HG02642 (cell line): ENCODE data around the gene XKR8.
A peak's percentile ranks its signal among the peaks of the same experiment; 100 is the strongest.

Source experiments
- ATAC-seq: cut with Tn5 transposase; IDR thresholded peaks from one replicate; pipeline ENCODE4 v1.9.1; 2021; ENCODE audit warnings: mild to moderate bottlenecking; ENCODE audit not compliant: unreplicated experiment, poor library complexity

Gene XKR8, protein sequence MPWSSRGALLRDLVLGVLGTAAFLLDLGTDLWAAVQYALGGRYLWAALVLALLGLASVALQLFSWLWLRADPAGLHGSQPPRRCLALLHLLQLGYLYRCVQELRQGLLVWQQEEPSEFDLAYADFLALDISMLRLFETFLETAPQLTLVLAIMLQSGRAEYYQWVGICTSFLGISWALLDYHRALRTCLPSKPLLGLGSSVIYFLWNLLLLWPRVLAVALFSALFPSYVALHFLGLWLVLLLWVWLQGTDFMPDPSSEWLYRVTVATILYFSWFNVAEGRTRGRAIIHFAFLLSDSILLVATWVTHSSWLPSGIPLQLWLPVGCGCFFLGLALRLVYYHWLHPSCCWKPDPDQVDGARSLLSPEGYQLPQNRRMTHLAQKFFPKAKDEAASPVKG

GRCh38 chr1:27959792-27960603 is at the start of gene XKR8:
TSS of gene XKR8 (plus strand) at chr1:27959973. CDS start at chr1:27960070, 97 bp downstream.
- ATAC-seq, result peak; percentile 89

- no peak for ATAC-seq
These were observed 47.3 kb upstream of the XKR8 start for GRCh38 chr1:27912429-27912828.

GRCh38 chr1:27915082-27915575 is 44.6 kb upstream of the XKR8 start:
- ATAC-seq, result no peak

- no peak for ATAC-seq
These were observed 37.5 kb upstream of the XKR8 start for GRCh38 chr1:27922272-27922671.

DNA sequence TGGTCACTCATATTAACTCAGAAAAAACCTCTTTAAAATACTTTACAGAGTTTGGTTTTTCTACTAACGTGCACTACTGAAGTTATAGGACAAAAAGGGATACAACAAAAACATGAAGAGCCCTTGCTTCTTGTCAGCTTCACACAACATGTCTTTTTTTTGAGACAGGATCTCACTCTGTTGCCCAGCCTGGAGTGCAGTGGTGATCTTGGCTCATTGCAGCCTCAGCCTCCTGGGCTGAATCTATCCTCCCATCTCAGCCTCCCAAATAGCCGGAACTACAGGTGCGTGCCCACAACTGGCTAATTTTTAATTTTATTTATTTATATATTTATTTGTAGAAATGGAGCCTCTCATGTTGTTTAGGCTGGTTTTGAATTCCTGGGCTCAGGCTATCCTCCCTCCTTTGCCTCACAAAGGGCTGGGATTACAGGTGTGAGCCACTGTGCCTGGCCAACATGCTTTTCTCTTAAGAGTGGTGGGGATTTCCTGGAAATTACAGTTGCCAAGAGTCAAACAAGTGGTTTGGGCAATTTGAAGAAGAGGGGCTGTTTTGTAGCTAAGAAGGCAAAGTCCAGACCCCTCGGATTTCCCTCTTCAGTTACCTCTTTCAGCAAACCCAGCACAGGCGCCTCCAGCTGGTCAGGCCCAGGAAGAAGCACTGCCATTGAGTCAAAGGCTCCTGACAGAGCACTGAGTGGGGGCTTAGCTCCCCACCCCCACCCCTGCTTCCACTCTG is 31.4 kb upstream of the XKR8 start:
- ATAC-seq, result no peak

DNA sequence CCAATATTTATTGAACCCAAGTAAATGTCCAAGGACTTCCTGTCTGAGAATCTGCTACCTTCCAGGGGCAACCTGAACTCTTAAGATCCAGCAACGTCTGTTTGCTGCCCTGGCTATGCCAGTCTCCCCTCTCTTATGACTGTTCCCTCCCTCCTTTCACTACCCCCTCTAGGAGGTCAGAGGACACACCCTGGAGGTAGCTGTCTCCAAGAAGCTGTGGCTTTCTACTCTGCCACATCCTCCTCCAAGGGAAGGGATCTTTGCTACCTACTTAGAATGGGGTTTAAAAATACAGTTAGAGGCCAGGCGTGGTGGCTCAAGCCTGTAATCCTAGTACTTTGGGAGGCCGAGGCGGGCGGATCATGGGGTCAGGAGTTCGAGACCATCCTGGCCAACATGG is 28.6 kb upstream of the XKR8 start:
- no peak for ATAC-seq

DNA sequence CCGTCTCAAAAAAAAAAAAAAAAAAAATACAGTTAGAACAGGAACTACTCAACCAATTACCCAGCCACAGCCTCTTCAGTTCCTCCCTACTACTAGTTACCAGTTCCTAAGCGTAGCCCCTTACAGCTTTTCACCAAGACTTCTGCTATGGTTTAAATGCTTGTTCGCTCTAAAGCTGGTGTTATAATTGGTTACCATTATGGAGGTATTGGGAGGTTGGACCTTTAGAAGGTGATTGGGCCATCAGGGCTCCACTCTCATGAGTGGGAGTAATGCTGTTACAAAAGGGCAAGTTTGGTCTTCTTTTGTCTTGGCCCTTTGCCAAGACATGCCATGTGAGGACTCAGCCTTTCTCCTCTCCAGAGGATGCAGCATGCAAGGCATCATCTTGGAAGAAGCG is 28.0 kb upstream of the XKR8 start:
- no peak for ATAC-seq

- ATAC-seq, result no peak
These were observed 24.8 kb upstream of the XKR8 start, which contains the start of gene SMPDL3B for GRCh38 chr1:27934818-27935549. TSS of gene SMPDL3B (plus strand) at chr1:27935000. CDS start at chr1:27935184, 184 bp downstream.

- no peak for ATAC-seq
These were observed 24.1 kb upstream of the XKR8 start for GRCh38 chr1:27935721-27936120.

DNA sequence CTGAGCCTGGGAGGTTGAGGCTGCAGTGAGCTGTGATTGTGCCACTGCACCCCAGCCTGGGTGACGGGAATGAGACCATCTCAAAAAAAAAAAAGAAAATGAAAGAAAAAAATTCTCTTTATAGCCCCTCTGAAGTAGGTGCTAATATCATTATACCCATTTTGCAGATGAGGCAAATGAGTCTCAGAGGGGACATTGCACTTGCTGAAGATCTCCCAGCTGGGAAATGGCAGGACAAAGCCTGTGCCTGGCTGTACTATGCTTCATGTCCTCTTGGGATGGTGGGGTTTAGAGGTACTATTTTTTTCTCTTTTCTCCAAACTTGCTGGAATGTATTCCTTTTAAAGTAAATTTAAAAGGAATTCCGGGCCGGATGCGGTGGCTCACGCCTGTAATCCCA is 23.4 kb upstream of the XKR8 start:
- ATAC-seq, result no peak

- ATAC-seq, result no peak
These were observed 22.3 kb upstream of the XKR8 start for GRCh38 chr1:27937524-27937836.

DNA sequence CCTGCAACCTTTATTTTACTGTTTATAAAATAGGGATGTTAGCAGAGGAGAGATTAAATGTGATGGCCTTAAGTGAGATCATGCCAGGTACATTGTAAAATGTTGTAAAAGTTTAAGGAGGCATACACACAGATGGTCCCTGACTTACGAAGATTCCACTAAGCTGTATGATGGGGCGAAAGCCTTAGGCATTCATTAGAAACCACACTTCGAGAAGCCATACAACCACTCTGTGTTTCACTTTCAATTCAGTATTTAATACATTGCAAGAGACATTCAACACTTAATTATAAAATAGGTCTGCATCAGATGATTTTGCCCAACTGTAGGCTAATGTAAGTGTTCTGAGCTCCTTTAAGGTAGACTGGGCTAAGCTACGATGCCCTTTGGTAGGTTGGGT is 21.3 kb upstream of the XKR8 start:
- ATAC-seq, result no peak

DNA sequence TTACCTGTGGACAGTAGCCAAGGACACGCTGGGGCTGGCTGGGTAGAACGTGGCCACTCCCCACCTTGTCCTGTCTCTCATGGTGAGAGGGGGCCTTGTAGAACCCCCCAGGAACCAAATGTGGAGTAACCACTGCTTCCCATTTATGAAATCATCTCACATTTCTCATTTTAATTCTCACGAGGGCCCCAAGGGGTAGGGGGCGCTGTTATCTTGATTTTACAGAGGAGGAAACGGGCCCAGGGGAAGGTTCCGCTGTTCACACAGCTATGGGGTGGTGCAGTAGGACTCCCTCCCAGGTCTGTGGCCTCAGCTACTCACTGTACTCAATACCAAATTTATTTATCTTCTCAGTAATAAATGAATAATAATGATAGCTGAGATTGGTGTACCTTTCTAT is 19.5 kb upstream of the XKR8 start:
- no peak for ATAC-seq

DNA sequence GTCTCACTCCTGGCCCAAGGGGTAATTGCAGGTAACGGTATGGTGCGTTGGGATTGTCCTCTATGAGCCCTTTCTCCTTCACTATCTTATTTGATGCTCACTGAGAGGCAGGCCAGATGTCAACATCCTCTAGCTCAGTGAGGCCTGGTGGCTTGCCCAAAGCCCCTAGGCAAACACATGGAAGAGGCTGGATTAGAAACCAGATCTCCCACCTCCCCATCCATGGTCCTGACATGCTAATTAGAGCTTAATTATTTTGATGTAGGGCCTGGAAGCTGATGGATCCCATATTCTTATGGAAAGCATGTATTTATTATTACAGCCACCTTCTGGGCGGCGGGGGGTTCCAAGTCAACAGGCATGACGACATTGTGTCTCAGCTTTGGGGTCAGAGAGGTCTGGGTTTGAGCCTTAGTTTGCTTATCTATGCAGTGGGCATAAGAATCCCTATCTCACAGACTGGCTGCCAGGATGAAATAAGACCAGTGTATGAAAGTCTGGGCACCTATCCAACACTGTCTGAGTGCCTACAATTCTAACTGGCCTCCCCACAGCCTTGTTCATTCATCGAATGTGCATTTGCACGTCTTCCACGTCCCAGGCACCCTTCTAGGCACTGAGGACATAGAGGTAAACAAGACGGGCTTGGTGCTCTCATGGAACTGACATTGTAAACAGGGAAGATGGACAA is 18.8 kb upstream of the XKR8 start:
- no peak for ATAC-seq

DNA sequence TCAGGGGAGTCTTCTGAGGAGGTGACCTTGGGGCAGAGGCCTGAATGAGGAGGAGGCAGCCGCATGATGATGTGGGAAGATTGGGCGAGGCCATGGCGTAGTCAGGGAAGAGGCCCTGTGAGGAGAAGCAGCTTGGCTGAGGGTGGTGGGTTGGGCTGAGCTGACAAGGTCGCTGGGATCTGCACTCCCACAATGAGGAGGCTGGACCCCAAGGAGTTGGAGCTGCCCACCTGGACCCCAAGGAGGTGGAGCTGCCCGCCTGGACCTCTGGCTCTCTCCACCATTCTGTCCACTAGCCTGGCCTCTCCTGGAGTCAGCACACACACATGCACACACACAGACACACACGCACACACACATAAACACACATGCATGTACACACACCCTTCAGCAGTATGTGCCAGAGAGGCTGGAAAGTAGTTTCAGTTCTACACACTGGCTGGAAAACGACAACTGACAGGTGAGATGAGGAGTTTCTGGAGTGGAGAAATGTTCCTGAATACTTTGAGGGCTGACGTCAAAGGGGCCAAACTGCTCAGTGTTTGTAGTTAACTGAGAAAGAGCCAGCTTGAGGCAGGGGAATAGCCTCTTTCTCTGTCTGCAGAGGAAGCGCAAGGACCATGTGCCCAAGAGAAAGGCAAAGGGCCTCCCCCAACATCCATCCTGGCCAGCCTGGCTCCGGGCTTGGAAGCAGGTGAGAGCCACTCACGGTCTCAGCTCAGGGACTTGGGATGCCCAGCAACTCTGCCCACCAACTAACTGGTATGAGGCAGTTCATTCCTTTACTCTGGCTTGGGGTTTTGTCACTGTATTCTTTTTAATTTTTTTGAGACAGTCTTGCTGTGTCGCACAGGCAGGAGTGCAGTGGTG is 17.9 kb upstream of the XKR8 start:
- ATAC-seq, result no peak

GRCh38 chr1:27945020-27945419 is 14.8 kb upstream of the XKR8 start:
- ATAC-seq, result no peak

DNA sequence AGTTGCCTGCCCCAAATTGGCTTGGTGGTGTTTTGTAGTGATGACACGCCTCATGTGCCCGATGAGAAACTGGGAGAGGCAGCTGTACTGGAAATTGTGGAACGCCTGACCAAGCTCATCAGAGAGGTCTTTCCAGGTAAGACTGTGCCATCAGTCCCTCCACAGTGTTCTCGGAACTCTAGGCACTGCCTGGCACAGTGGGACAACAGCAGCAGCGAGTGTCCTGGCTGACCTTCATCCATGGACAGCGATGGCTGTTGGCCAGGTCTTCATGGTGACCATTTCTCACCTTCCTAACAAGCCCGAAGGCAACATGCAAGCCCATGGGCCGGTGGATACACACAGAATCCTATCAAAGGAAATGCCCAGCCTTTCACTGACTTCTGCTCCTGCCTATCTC is 10.7 kb upstream of the XKR8 start:
- ATAC-seq, result no peak

GRCh38 chr1:27951396-27951795 is 8.4 kb upstream of the XKR8 start:
- no peak for ATAC-seq

- ATAC-seq, result no peak
These were observed 7.6 kb upstream of the XKR8 start for GRCh38 chr1:27952147-27952546.
